ENCODE results near the gene STX2.

DNA sequence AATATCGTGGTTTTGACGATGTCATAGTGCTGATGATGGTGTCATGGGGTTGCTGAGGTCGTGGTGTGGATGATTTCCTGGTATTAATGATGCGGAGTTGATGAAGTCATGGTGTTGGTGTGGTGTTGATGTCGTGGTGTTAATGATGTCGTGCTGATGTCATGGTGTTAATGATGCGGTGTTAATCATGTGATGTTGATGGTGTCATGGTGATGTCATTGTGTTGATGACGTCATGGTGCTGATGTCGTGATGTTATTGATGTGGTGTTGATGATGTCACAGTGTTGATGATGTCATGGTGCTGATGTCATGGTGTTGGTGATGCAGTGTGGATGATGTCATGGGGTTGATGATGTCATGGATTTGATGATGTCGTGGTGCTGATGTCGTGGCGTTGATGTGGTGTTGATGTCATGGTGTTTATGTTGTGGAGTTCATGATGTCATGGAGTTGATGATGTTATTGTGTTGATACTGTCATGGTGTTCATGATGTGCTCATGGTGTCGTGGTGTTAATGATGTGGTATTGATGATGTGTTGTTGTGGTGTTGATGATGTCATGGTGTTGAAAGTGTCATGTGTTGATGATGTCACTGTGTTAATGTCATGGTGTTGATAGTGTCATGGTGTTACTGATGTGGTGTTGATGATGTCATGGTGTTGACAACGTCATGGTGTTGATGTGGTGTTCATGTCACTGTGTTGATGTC lies 74.4 kb downstream of the STX2 start:
- TF ChIP-seq, protein P1, sequence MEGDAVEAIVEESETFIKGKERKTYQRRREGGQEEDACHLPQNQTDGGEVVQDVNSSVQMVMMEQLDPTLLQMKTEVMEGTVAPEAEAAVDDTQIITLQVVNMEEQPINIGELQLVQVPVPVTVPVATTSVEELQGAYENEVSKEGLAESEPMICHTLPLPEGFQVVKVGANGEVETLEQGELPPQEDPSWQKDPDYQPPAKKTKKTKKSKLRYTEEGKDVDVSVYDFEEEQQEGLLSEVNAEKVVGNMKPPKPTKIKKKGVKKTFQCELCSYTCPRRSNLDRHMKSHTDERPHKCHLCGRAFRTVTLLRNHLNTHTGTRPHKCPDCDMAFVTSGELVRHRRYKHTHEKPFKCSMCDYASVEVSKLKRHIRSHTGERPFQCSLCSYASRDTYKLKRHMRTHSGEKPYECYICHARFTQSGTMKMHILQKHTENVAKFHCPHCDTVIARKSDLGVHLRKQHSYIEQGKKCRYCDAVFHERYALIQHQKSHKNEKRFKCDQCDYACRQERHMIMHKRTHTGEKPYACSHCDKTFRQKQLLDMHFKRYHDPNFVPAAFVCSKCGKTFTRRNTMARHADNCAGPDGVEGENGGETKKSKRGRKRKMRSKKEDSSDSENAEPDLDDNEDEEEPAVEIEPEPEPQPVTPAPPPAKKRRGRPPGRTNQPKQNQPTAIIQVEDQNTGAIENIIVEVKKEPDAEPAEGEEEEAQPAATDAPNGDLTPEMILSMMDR (IDR thresholded peaks at IDR 0.05; ENCODE audit: low read depth, low read length, poor library complexity, severe bottlenecking): no peak
- TF ChIP-seq EZH2phosphoT487 (IDR thresholded peaks at IDR 0.05; ENCODE audit: borderline replicate concordance, low read length): no peak

Data from DOHH2 (cell line).